Epithelial cell of proximal tubule (primary cell): ENCODE measurements around the gene PTCRA. TPM values are rescaled to one million over a fixed set of nuclear protein-coding genes. Genes with fewer than 3 reads are reported as not detected.
"Not testable (repeated sequence)": the region's sequence is repeated elsewhere in the genome, so short reads cannot be mapped to it uniquely, and the experiment has no call there.

Source experiments
- DNase-seq: peaks from one replicate; pipeline ENCODE4 v3.0.0-alpha.2; 2011; ENCODE audit warnings: low read depth
- H3K4me3 ChIP-seq: 2 replicates; pipeline ENCODE4 v1.5.1; 2011; ENCODE audit warnings: low read depth, mild to moderate bottlenecking, low read length
- total RNA-seq: library from RNA; depleted of rRNA; stranded (reverse); fragments of >200 nt; gene quantifications from 2 replicates; pipeline ENCODE4 v1.2.3, GENCODE V29; 2015
- TF ChIP-seq, protein P1 (sequence below): conservative IDR thresholded peaks from 2 replicates; pipeline ENCODE4 v1.5.1; 2012; ENCODE audit warnings: low read depth, mild to moderate bottlenecking, low read length

The PTCRA gene, protein sequence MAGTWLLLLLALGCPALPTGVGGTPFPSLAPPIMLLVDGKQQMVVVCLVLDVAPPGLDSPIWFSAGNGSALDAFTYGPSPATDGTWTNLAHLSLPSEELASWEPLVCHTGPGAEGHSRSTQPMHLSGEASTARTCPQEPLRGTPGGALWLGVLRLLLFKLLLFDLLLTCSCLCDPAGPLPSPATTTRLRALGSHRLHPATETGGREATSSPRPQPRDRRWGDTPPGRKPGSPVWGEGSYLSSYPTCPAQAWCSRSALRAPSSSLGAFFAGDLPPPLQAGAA
- total RNA-seq = not detected in 2 replicates

DNA sequence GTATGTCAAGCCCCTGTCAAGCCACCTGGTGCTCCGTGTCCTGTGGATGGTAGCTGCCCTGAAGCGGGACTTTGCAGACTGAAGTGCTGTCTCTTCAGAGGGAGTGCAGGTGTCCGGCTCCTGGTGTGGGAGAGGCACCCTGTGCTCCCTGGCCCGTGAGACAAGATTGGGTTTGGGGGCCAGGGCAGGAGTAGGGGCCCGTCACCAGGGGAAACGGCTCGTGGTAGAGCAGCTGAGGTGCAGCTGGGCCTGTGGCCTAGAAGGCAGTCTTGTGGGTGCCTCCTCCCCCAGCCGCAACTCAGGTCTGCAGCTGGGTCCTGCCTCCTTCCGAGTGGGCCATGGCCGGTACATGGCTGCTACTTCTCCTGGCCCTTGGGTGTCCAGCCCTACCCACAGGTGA lies at the start of gene PTCRA:
PTCRA (plus strand) TSS at position 322 of the 400 bp plus-strand sequence; CDS start at position 339, 17 bp downstream.
- TF ChIP-seq, protein P1, sequence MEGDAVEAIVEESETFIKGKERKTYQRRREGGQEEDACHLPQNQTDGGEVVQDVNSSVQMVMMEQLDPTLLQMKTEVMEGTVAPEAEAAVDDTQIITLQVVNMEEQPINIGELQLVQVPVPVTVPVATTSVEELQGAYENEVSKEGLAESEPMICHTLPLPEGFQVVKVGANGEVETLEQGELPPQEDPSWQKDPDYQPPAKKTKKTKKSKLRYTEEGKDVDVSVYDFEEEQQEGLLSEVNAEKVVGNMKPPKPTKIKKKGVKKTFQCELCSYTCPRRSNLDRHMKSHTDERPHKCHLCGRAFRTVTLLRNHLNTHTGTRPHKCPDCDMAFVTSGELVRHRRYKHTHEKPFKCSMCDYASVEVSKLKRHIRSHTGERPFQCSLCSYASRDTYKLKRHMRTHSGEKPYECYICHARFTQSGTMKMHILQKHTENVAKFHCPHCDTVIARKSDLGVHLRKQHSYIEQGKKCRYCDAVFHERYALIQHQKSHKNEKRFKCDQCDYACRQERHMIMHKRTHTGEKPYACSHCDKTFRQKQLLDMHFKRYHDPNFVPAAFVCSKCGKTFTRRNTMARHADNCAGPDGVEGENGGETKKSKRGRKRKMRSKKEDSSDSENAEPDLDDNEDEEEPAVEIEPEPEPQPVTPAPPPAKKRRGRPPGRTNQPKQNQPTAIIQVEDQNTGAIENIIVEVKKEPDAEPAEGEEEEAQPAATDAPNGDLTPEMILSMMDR = no peak
- DNase-seq = no peak

DNA sequence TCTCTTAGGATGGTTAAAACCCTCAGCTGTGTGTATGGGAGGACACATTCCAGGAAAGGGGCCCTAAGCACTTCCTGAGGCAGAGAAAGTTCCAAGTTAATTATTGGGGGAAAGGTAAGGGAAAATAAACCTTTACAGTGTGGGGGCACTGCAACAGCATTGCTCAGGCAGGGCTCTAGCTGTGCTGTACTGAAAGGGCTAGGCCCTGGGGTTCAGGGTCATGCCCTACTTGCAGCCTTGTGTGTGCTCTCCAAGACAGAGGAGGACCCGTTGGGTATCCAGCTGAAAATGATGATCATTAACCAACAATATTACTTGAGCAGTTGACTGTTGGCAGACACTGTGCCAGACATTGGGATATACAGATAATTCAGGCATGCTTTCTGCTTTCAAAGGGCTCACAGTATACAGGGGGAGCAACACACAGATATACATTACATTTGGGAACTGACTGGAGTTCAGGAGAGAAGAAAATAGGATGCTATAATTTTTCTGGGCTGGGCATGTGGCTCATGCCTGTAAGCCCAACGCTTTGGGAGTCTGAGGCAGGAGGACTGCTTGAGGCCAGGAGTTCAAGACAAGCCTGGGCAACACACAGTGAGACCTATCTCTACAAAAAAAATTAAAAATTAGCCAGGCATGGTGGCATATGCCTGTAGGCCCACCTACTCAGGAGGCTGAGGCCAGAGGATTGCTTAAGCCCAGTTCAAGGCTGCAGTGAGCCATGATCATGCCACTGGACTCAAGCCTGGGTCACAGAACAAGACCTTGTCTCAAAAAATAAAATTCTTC lies 45.5 kb upstream of the PTCRA start:
- DNase-seq = no peak

More for the DNA sequence above, at the start of gene PTCRA:
- H3K4me3 ChIP-seq = no peak within 1 kb of the TSS

DNA sequence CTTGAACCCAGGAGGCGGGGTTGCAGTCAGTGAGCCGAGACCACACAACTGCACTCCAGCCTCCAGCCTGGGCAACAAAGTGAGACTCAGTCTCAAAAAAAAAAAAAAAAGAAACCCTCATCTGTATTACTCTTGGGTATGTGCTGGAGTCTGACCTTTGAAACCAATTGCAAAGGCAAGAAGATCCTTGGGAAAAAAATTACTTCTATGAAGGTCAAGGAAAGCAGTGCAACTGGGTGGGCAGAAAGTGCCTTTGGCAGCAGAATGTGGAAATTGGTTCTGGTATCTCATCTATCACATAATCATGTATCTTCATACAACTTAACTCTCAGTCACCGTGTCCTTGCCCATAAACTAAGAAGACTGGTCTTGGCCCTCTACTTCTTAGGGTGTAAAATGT lies 44.1 kb upstream of the PTCRA start:
- no peak for DNase-seq
- TF ChIP-seq, protein P1 = no peak
- H3K4me3 ChIP-seq = no peak overlapping the region

More for the DNA sequence above, 45.5 kb upstream of the PTCRA start:
- TF ChIP-seq, protein P1 = no peak
- H3K4me3 ChIP-seq = no peak overlapping the region

DNA sequence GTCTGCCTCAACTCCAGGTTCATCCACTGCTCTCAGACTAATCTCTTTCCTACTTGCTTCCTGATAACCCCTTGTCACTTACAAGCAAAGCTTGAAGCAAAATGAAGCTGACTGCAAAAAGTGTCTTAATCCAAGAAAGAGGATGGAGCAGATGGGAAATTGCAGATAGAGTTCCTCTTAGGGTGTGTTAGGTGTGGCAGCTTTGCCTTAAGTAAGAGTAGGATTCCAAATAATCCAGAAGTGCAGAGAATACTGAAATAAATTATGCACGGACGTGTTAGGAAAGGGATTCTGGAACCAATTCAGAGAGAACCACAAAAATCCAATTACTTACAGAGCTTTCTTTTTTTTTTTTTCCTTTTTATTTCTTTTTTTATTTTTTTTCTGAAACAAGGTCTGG lies 42.5 kb upstream of the PTCRA start:
- DNase-seq = no peak
- TF ChIP-seq, protein P1 = no peak
- H3K4me3 ChIP-seq = no peak overlapping the region

DNA sequence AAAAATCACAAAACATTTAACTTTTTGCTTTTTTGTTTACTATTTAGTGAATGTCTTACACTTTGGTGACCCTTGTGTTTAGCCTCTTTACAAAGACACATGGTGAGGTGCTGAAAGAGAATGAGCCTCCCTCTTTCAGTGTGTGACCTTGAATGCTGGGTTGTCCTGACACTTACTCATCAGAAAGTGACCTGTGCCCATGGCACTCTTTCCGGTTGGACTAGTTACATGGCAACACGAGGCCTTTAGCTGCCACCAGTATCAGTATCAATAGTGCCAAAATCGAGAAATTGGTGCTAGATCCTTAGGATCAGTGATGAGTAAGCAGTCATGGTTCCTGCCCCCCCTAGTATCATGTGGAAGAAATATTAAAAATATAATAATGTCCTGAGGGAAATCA lies 38.2 kb upstream of the PTCRA start:
- TF ChIP-seq, protein P1 = no peak
- H3K4me3 ChIP-seq = no peak overlapping the region
- DNase-seq = no peak

DNA sequence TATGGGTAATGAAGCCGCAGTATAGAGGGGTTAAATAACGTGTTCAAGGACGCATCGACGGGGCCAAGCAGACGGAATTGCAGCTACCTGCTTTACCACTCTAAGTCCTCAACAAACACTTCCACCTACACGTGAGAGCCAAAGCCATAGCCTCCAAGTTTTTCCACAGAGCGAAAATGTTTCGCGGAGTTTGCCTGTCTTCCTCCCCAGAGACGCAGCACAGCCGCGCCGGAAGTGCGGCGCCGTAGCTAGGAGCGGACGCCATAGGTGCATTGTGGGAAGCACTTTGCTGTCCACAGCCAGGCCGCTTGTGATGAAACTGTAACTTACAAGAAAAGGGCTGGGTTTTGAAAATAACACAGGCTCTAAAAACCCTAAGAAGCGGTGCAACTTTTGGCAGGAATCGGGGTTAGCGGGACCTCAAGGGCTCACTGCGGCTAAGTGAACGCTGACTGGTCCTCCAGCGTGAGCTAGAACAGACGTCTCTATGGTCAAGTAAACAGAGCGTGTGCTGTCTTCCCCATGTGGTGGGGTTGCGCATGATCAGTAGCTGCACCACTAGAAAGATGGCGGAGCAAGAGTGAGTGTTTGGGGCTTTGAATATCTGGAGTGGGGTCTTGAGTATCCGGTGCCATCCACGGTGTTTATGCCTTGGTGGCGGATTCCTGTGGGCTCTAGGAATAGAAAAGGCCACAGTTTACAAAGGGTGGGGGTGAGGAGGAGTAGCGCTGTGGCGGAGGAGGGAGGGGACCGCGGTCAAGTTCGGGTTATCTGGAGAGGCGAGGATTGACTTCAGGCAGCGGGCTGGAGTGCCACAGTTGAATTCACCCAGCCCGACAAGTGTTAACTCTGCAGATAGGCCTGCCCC lies 36.2 kb upstream of the PTCRA start, which contains the start of gene RPL7L1:
RPL7L1 (plus strand) TSS at position 245 of the 868 bp plus-strand sequence; CDS start at position 540, 295 bp downstream.
- peak within 1 kb of the TSS; percentile 99 for H3K4me3 ChIP-seq
- TF ChIP-seq, protein P1 = peak; percentile 10

DNA sequence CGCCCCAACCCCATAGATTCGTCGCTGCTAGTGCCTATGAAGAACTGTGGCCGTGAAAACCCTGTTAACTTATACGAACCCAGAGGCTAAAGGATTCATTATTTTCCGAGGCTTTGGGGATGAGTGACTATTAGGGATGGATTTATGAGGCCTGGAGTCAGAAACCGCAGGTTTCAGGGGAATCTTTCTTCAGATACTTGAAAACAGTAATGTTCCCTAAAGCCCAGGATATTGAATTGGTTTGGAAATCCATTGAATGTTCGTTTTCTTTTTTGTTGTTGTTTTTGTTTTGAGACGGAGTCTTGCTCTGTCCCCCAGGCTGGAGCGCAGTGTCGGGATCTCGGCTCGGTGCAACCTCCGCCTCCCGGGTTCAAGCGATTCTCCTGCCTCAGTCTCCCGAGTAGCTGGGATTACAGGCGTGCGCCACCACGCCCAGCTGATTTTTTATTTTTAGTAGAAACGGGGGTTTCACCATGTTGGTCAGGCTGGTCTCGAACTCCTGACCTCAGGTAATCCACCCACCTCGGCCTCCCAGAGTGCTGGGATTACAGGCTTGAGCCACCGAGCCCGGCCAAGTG lies 35.5 kb upstream of the PTCRA start:
- DNase-seq = not testable (repeated sequence)
- H3K4me3 ChIP-seq = peak overlapping the region; percentile 99

More for the DNA sequence above, 36.2 kb upstream of the PTCRA start, which contains the start of gene RPL7L1:
- DNase-seq = peak; percentile 58

DNA sequence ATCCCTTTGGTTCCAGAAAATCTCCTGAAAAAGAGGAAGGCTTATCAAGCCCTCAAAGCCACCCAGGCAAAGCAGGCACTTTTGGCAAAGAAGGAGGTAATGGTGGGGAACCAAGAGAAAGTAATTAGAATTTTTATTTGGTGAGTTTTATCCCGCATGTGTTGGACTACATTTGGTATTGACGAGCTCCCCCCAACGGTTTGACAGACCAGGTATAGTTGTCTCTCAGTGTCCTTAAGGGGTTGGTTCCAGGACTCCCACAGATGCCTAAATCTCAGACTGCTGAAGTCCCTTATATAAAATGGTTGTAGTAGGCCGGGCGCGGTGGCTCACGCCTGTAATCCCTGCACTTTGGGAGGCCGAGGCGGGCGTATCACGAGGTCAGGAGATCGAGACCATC lies 35.0 kb upstream of the PTCRA start:
- DNase-seq = not testable (repeated sequence)
- H3K4me3 ChIP-seq = peak overlapping the region; percentile 99
